ENCODE data around the gene DYNC2LI1.
"Not testable (repeated sequence)": the region's sequence is repeated elsewhere in the genome, so short reads cannot be mapped to it uniquely, and the experiment has no call there.

The DYNC2LI1 gene

GRCh38 chr2:43773876-43774613, at the start of gene DYNC2LI1:
DYNC2LI1 (plus strand) TSS chr2:43774039; CDS start chr2:43774139, 100 bp downstream.
- Histone ChIP-seq H3K9me3 (ENCODE audit: insufficient read depth, low read length) (no peaks in the 10 kb centered on the region), H3K9me2 (replicated peaks; ENCODE audit: insufficient read depth, low read length) (no peaks in the 10 kb centered on the region), H3K27me3 (ENCODE audit: low read length) (no peaks in the 10 kb centered on the region), H2AFZ (ENCODE audit: low read depth, low read length, severe bottlenecking) (peak within 1 kb of the TSS; percentile 99), H3K9ac (ENCODE audit: low read length) (peak within 1 kb of the TSS; percentile 57), H3K4me3 (ENCODE audit: insufficient read depth, low read length, poor library complexity, severe bottlenecking) (peak within 1 kb of the TSS; percentile 87), H3F3A (ENCODE audit: insufficient read depth) (0 out of 2 replicates have a peak, but pooled peaks cover 6% of the 10 kb centered on the region), H3K36me3 (ENCODE audit: low read length) (no peaks in the 10 kb centered on the region), H4K20me1 (ENCODE audit: low read depth, low read length) (no peaks in the 10 kb centered on the region), H3K4me2 (ENCODE audit: low read depth, low read length, poor library complexity, severe bottlenecking) (peak within 1 kb of the TSS; percentile 62), H3K27ac (ENCODE audit: low read depth, low read length) (no peak within 1 kb of the TSS), H3K79me2 (ENCODE audit: insufficient read depth, low read length) (no peaks in the 10 kb centered on the region)
- TF ChIP-seq CTCF (IDR thresholded peaks at IDR 0.05; ENCODE audit: insufficient read depth, low read length, poor library complexity, severe bottlenecking) (no peak), EZH2phosphoT487 (conservative IDR thresholded peaks at IDR 0.05; ENCODE audit: low read length) (no peak)

GRCh38 chr2:43724728-43725526, 48.9 kb upstream of the DYNC2LI1 start:
- Histone ChIP-seq H3K9me2 (replicated peaks; ENCODE audit: insufficient read depth, low read length) (no peaks in the 10 kb centered on the region), H3K9ac (ENCODE audit: low read length) (no peak overlapping the region), H3K27ac (ENCODE audit: low read depth, low read length) (no peak overlapping the region), H3K9me3 (ENCODE audit: insufficient read depth, low read length) (no peaks in the 10 kb centered on the region), H4K20me1 (ENCODE audit: low read depth, low read length) (no peaks in the 10 kb centered on the region), H3K79me2 (ENCODE audit: insufficient read depth, low read length) (no peaks in the 10 kb centered on the region), H3K36me3 (ENCODE audit: low read length) (no peaks in the 10 kb centered on the region), H3K4me2 (ENCODE audit: low read depth, low read length, poor library complexity, severe bottlenecking) (no peak overlapping the region), H3K4me3 (ENCODE audit: insufficient read depth, low read length, poor library complexity, severe bottlenecking) (no peak overlapping the region), H3F3A (ENCODE audit: insufficient read depth) (no peaks in the 10 kb centered on the region), H3K27me3 (ENCODE audit: low read length) (no peaks in the 10 kb centered on the region), H2AFZ (ENCODE audit: low read depth, low read length, severe bottlenecking) (no peak overlapping the region)
- TF ChIP-seq EZH2phosphoT487 (conservative IDR thresholded peaks at IDR 0.05; ENCODE audit: low read length) (no peak), CTCF (IDR thresholded peaks at IDR 0.05; ENCODE audit: insufficient read depth, low read length, poor library complexity, severe bottlenecking) (no peak)

- Histone ChIP-seq H3F3A (ENCODE audit: insufficient read depth) (no peaks in the 10 kb centered on the region), H3K9me2 (replicated peaks; ENCODE audit: insufficient read depth, low read length) (no peaks in the 10 kb centered on the region), H3K9ac (ENCODE audit: low read length) (no peak overlapping the region), H3K9me3 (ENCODE audit: insufficient read depth, low read length) (no peaks in the 10 kb centered on the region), H3K36me3 (ENCODE audit: low read length) (no peaks in the 10 kb centered on the region), H3K4me2 (ENCODE audit: low read depth, low read length, poor library complexity, severe bottlenecking) (no peak overlapping the region), H3K27ac (ENCODE audit: low read depth, low read length) (no peak overlapping the region), H3K4me3 (ENCODE audit: insufficient read depth, low read length, poor library complexity, severe bottlenecking) (no peak overlapping the region), H3K79me2 (ENCODE audit: insufficient read depth, low read length) (no peaks in the 10 kb centered on the region), H2AFZ (ENCODE audit: low read depth, low read length, severe bottlenecking) (no peak overlapping the region), H4K20me1 (ENCODE audit: low read depth, low read length) (no peaks in the 10 kb centered on the region), H3K27me3 (ENCODE audit: low read length) (no peaks in the 10 kb centered on the region)
- TF ChIP-seq EZH2phosphoT487 (conservative IDR thresholded peaks at IDR 0.05; ENCODE audit: low read length) = no peak
- no peak for TF ChIP-seq CTCF (IDR thresholded peaks at IDR 0.05; ENCODE audit: insufficient read depth, low read length, poor library complexity, severe bottlenecking)
Observed at GRCh38 chr2:43725711-43726246, 48.1 kb upstream of the DYNC2LI1 start.

- not testable (repeated sequence) for H4K20me1 ChIP-seq (ENCODE audit: low read depth, low read length); H3K9ac ChIP-seq (ENCODE audit: low read length); H3K36me3 ChIP-seq (ENCODE audit: low read length); H3K27me3 ChIP-seq (ENCODE audit: low read length); H3K4me3 ChIP-seq (ENCODE audit: insufficient read depth, low read length, poor library complexity, severe bottlenecking); H3K9me3 ChIP-seq (ENCODE audit: insufficient read depth, low read length); H3F3A ChIP-seq (ENCODE audit: insufficient read depth); H3K9me2 ChIP-seq (replicated peaks; ENCODE audit: insufficient read depth, low read length); H3K79me2 ChIP-seq (ENCODE audit: insufficient read depth, low read length); H3K4me2 ChIP-seq (ENCODE audit: low read depth, low read length, poor library complexity, severe bottlenecking); H2AFZ ChIP-seq (ENCODE audit: low read depth, low read length, severe bottlenecking); H3K27ac ChIP-seq (ENCODE audit: low read depth, low read length)
Observed at GRCh38 chr2:43726961-43727633, 46.7 kb upstream of the DYNC2LI1 start.

Data from SU-DHL-6 (cell line).